Omental fat pad (tissue), 4 donors: ENCODE measurements around the gene CAPN2. TPM values are rescaled to one million over a fixed set of nuclear protein-coding genes. Genes with fewer than 3 reads are reported as not detected.
A peak's percentile ranks its signal among the peaks of the same experiment; 100 is the strongest.

Experiments used
- ATAC-seq: fragments of 150-250 bp; one replicate; pipeline ENCODE4 v1.9.1; 2016; ENCODE audit warnings: mild to moderate bottlenecking, moderate library complexity; ENCODE audit not compliant: low FRiP score
- DNase-seq: peaks from one replicate; pipeline ENCODE4 v3.0.0-alpha.2; 2019; ENCODE audit warnings: low spot score
- CTCF ChIP-seq, 3 donors: fragments of 450-650 bp; IDR thresholded peaks; one replicate each; pipeline ENCODE4 v1.5.1; 2016 to 2017; ENCODE audit warnings: antibody characterized with exemption in 3 of 3, mild to moderate bottlenecking in 3 of 3, moderate library complexity in 2 of 3
- total RNA-seq, 4 donors: library from RNA; depleted of rRNA; stranded (reverse); fragments of >200 nt; gene quantifications; one replicate each; pipeline ENCODE4 v1.1.0, GENCODE V29; 2016

Gene CAPN2
- total RNA-seq, 4 donors from 2014 or later = 171 to 314 (median 229) TPM

DNA sequence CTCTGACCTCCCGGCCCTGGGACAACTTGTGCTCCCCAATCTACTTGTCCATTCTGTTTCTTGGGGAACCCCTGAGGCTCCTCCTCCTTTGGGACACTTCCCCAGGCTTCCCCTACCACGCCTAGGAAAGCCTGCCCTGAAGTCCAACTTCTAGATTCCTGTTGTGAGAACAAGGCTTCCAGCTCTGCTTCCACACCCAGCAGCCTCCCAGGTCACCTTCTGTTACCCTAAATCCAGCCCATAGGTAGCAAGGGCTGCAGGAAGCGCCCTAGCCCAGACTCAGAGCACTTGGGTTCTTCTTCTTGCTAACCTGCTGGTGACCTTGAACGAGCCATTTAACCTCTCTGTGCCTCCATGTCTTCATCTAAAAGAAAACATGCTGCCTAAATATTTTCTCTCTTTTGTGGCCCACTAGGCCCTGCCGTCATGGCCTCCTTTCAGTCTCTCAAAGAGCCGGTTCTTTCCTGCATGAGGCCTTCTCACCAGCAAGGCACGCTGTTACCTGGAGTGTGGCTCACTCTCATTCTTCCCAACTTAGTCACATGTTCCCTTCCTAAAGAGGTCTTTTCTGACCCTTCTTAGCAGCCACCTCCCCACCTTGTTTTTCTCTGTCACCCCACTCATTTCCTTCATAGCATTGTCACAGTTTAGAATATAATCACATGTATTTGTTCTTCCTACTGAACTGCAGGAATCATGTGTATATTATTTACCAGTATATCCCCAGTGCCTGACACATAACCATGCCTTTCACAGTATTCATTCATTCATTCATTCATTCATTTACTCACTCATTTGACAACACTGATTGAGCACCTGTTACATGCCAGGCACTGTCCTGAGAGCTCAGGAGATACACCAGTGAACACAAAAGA is 1.4 kb downstream of the CAPN2 start:
- TF ChIP-seq CTCF (IDR thresholded peaks at IDR 0.05) = no peak
- ATAC-seq = no peak
- DNase-seq = no peak

DNA sequence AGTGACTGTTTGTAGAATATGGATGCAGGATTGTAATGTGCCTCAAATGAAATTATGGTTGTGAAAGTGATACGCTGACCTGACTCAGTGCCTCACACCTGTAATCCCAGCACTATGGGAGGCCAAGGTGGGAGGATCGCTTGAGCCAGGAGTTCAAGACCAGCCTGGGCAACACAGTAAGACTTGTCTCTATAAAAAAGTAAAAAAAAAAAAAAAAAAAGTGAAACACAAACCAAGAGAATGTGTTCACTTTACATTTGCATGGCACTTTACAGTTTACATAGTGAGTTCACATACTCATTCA is 2.0 kb downstream of the CAPN2 start:
- TF ChIP-seq CTCF (IDR thresholded peaks at IDR 0.05) = no peak
- no peak for ATAC-seq
- no peak for DNase-seq

GRCh38 chr1:223714849-223715603 is 2.7 kb downstream of the CAPN2 start:
- ATAC-seq (peak; percentile 58), DNase-seq (no peak)
- no peak for TF ChIP-seq CTCF (IDR thresholded peaks at IDR 0.05)

- DNase-seq (no peak), ATAC-seq (no peak)
- TF ChIP-seq CTCF (IDR thresholded peaks at IDR 0.05) = no peak
These were observed 3.3 kb downstream of the CAPN2 start for GRCh38 chr1:223715604-223716172.

DNA sequence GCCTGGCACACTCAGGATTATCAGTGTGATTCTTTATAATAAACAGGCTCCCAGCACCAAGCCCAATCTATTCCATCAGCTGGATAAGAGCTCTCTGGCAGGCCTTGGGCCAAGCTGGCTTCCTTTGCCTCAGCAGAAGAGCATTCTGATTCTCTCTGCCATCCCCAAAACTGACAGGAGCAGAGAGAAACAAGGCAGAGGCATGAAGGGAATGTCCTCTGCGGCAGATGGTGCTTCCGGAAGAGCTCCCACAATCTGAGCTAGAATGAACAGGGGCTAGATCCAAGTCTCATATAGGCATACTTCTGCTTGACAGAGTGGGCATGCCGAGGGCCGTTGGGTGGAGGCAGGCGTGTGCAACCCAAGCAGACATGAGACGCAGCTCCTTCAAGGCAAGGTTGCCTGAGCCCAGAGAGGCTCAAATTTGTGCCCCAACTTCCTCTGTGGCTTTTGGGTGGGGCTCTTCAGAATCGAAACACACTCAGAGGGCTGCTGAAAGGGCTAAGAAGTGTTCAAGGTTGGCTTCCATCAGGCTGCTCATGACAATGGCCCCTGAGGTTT is 4.0 kb downstream of the CAPN2 start:
- TF ChIP-seq CTCF (IDR thresholded peaks at IDR 0.05) = no peak
- ATAC-seq = no peak

GRCh38 chr1:223717123-223717522 is 4.8 kb downstream of the CAPN2 start:
- no peak for TF ChIP-seq CTCF (IDR thresholded peaks at IDR 0.05)
- ATAC-seq (no peak), DNase-seq (no peak)

More for the DNA sequence above, 4.0 kb downstream of the CAPN2 start:
- DNase-seq = no peak
